Measurements from ENCODE around the gene PCDHGA9.

The PCDHGA9 gene

GRCh38 chr5:141437221-141437620 is 34.6 kb downstream of the PCDHGA9 start:
- TF ChIP-seq, protein P1, sequence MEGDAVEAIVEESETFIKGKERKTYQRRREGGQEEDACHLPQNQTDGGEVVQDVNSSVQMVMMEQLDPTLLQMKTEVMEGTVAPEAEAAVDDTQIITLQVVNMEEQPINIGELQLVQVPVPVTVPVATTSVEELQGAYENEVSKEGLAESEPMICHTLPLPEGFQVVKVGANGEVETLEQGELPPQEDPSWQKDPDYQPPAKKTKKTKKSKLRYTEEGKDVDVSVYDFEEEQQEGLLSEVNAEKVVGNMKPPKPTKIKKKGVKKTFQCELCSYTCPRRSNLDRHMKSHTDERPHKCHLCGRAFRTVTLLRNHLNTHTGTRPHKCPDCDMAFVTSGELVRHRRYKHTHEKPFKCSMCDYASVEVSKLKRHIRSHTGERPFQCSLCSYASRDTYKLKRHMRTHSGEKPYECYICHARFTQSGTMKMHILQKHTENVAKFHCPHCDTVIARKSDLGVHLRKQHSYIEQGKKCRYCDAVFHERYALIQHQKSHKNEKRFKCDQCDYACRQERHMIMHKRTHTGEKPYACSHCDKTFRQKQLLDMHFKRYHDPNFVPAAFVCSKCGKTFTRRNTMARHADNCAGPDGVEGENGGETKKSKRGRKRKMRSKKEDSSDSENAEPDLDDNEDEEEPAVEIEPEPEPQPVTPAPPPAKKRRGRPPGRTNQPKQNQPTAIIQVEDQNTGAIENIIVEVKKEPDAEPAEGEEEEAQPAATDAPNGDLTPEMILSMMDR (IDR thresholded peaks at IDR 0.05): no peak
- H3K4me3 ChIP-seq: no peak overlapping the region
- no peak for DNase-seq (ENCODE audit: low spot score)
- no peak overlapping the region for H3K27ac ChIP-seq

DNA sequence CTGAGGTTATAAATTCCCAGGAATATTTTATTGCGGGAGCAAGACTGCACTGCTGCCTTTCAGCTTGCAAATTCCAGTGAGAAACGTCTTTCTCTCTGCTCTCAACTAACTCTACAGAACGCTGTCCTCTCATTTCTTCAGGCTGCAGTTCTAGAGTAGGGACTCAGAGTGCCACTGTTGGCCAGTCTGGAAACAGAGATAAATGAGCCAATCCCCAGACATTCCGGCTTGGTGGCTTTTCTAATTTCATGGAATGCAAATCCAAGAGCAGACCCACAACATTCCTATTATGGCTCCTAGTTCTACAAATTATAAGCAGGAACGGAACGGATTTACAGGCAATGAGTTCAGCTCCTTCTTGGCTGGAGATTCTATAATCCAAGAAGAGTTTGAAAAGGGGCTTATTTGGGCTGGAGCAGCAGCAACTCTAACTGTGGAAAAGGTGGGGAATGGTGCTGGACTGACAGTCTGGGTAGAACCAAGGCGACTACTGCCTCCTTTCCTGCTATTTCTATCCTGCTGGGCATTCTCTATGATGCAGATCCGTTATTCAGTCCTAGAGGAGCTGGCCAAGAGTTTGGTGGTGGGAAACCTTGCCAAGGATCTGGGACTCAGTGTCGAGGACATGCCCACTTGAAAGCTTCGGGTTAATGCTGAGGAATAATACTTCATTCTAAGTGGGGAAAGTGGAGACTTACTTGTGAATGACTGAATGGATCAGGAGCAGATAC is 37.0 kb downstream of the PCDHGA9 start:
- Histone ChIP-seq H3K27ac (no peak overlapping the region), H3K4me3 (no peak overlapping the region)
- no peak for DNase-seq (ENCODE audit: low spot score)
- TF ChIP-seq, protein P1 (IDR thresholded peaks at IDR 0.05): no peak

DNA sequence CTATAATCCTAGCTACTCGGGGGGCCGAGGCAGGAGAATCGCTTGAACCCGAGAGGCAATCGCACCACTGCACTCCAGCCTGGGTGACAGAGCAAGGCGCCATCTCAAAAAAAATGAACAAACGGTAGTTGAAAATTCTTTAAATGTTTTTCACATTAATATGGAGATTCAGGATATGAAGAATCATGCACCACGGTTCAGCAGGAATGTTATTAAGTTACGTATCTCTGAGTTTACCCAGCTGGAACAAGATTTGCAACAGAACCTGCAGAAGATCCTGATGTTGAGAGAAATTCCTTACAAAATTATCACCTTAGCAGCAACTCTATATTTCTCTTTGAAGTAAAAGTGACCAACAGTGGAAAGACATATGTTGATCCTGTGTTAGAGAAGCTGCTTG is 37.8 kb downstream of the PCDHGA9 start:
- no peak for DNase-seq (ENCODE audit: low spot score)
- Histone ChIP-seq H3K27ac (no peak overlapping the region), H3K4me3 (no peak overlapping the region)
- TF ChIP-seq, protein P1 (IDR thresholded peaks at IDR 0.05): no peak

DNA sequence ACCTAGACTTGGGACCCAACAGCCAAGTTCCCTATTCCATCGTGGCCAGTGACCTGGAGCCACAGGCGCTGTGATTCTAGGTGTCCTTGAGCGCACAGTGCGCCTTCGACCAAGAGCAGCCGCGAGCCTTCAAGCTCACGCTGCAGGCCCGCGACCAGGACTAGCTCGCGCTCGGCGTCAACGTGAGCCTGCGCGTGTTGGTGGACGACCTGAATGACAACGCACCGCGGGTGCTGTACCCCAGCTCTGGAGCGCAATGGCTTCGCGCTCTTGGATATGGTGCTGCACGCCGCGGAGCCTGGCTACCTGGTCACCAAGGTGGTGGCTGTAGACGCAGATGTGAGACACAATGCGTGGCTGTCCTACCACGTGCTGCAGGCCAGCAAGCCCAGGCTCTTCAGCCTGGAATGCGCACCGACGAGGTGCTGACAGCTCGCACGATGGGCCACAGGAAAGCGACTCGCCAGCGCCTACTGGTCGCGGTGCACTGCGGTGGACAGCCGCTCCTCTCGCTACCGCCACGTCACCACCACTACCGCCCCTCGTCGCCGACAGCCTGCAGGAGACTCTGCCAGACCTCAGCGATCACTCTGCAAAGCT is 39.1 kb downstream of the PCDHGA9 start:
- H3K27ac ChIP-seq: no peak overlapping the region
- TF ChIP-seq, protein P1 (IDR thresholded peaks at IDR 0.05): no peak
- no peak for DNase-seq (ENCODE audit: low spot score)
- no peak overlapping the region for H3K4me3 ChIP-seq

Measured in coronary artery (tissue), 2 donors.